Cortex of kidney (tissue), 1 donor: ENCODE results near the gene RMC1.
"Not testable (repeated sequence)": the region's sequence is repeated elsewhere in the genome, so short reads cannot be mapped to it uniquely, and the experiment has no call there.

Source experiments
- DNase-seq: peaks from one replicate; lab custom pipeline; 2025; lab: John Stamatoyannopoulos, UW

The RMC1 gene

GRCh38 chr18:23498117-23498516 is 5.2 kb upstream of the RMC1 start:
- no peak for DNase-seq

GRCh38 chr18:23498877-23499276 is 4.4 kb upstream of the RMC1 start:
- DNase-seq, result no peak

GRCh38 chr18:23499291-23499781 is 4.0 kb upstream of the RMC1 start:
- DNase-seq, result no peak

DNA sequence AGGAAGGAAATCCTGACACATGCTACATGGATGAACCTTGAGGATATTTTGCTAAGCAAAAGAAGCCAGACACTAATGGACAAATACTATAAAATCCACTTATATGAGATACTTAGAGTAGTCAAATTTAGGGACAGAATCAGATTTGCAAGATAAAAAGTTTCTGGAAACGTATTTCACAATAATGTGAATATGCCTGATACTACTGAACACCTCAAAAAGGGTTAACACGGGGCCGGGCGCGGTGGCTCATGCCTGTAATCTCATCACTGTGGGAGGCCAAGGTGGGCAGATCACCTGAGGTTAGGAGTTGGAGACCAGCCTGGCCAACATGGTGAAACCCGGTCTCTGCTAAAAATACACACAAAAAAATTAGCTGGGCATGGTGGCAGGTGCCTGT is 1.7 kb upstream of the RMC1 start:
- DNase-seq, result no peak

GRCh38 chr18:23502516-23503037 is 734 bp upstream of the RMC1 start:
- DNase-seq, result no peak

DNA sequence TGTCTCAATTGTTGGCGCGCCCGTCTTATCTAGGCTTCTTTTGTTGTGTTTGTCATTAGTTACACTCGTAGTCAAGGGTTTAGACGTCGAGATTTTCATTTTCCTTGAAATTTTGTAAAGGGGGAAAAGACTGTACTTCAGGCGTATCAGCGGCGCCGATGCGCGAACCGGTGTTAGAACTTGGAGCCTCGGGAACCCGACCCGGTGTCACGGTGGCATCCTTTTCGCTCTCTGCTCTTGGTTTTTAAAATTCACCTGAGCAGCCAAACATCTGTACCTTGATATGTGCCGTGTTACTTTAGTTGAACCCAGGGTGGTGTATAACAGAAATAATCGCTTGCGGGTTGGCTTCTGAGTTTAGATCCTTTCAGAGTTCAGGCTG is 643 bp downstream of the RMC1 start:
- no peak for DNase-seq

- no peak for DNase-seq
These were observed 1.4 kb downstream of the RMC1 start for GRCh38 chr18:23504720-23505119.

DNA sequence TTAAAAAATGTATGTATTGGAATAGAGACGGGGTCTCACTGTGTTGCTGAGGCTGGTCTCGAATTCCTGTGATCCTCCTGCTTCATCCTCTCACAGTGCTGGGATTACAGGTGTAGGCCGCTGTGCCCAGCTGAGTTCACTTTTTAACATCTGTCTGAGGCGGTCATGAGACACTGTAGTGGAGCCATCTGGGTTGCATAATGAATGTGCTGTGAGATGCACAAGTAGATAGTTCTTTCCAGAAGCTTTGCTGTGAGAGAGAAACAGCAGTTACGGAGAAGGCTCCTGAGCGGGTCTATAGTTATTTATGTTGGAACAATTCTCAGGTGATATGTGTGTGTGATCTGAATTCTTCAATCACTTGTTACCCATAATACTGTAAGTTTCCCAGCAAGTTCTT is 3.1 kb downstream of the RMC1 start:
- no peak for DNase-seq

- DNase-seq, result not testable (repeated sequence)
These were observed 7.6 kb downstream of the RMC1 start for GRCh38 chr18:23510923-23511322.

GRCh38 chr18:23512216-23512615 is 8.9 kb downstream of the RMC1 start:
- DNase-seq, result not testable (repeated sequence)

DNA sequence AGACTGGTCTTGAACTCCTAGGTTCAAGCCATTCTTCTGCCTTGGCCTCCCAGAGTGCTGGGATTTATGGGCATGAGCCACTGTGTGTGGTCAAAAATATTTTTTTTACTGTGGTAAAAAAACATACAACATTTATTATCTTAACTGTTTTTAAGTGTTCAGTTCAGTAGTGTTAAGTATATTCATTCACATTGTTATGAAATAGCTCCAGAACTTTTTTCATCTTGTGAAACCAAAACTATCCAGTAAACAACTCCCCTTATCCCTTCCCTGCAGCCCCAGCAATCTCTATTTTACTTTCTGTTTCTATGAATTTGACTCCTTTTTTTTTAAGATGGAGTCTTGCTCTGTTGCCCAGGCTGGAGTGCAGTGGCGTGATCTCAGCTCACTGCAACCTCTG is 9.3 kb downstream of the RMC1 start:
- DNase-seq, result no peak

DNA sequence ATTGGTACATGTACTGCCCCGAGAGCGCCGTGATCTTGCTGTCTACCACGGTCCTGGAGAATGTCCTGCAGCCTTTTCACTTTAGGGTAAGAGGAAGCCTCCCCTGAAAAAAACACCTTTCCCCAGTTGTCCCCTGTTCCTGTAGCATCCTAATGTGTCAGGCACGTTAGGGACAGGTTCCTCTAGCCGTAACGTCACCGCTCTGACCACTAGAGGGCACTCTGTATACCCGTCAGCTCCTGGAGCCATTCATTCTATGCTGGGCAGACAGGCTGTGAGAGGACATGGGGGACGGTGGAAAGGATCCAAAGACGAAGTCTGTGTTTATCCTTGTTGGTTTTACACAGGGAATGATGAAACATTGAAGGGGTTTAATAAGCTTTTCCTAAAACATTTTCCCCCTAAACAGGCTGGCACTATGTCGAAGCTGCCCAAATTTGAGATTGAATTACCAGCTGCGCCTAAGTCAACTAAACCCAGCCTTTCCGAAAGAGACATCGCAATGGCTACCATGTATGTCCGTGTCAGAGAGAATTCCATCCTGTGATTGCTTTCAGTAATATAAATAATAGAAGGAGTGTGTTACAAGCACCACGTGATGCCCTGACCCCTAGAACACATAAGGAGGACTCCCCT is 12.7 kb downstream of the RMC1 start:
- DNase-seq, result no peak

GRCh38 chr18:23519734-23520133 is 16.4 kb downstream of the RMC1 start:
- DNase-seq, result no peak

GRCh38 chr18:23521271-23521670 is 18.0 kb downstream of the RMC1 start:
- no peak for DNase-seq

DNA sequence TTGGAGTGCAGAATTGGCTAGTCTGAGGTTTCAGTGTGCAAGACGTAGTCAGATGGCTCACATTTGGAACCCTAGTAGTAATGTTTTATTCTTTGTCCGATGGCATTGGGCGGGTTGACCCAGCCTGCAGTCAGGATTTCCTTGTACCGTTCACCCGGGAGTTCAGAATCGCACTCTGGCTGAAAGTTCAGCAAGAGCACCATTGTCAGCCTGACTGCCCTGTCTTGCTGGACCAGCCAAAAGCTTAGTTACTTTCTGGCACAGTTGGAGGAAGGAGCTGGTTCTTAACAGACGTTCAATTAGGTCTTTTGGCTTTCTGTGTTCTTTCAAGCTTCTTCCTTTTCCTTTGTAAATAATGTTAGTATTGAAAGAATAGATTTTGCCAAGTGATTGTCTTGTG is 18.6 kb downstream of the RMC1 start:
- no peak for DNase-seq

- no peak for DNase-seq
These were observed 20.3 kb downstream of the RMC1 start for GRCh38 chr18:23523429-23524212.

GRCh38 chr18:23524213-23524707 is 20.9 kb downstream of the RMC1 start:
- DNase-seq, result no peak

GRCh38 chr18:23526501-23527063 is 23.3 kb downstream of the RMC1 start:
- DNase-seq, result no peak

DNA sequence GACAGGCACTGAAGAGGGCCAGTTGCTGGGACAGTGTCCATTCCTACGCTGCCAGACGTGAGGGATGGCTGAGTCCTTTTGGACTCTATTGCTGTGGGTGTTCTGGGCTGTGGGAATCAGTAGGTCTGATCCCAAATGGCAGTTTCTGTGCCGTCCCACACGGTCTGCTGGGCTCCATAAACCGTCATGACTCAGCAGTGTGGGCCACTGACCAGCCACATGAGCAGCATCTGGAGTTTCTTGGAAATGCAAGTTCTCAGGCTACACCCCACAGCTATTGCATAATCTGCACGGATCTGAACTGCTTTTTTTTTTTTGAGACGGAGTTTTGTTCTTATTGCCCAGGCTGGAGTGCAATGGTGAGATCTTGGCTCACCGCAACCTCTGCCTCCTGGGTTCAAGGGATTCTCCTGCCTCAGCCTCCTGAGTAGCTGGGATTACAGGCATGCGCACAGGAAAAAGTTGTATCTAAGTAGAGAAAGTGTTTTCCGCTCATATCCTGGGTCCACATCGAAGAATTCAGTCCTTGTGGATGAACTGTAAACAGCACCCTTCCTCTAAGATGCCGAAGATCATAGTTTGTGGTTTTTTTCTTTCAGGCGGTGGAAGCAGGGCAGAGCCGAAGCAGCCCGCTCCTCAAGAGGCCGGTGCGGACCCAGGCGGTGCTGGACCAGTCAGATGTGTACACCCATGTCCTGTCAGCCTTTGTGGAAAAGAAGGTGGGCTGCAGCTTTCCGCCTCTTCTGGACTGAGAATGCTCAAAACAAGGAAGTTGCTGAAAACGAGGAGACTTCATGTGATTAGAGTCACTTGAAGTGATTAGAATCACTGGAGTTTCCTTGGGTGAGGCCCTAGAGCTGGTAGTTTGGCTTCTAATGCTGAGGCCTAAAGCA is 25.5 kb downstream of the RMC1 start:
- no peak for DNase-seq

GRCh38 chr18:23529604-23530003 is 26.3 kb downstream of the RMC1 start:
- DNase-seq, result no peak

GRCh38 chr18:23530195-23530594 is 26.9 kb downstream of the RMC1 start:
- no peak for DNase-seq

- no peak for DNase-seq
These were observed 28.6 kb downstream of the RMC1 start for GRCh38 chr18:23531912-23532311.
